ENCODE measurements around the gene MRPL4. TPM values are rescaled to one million over a fixed set of nuclear protein-coding genes. Genes with fewer than 3 reads are reported as not detected.

MRPL4 gene
- total RNA-seq, 1 donor from 2014 or later = 55.0 TPM

- TF ChIP-seq POLR2A (IDR thresholded peaks at IDR 0.05) = no peak
- Histone ChIP-seq H3K27me3 (no peaks in the 10 kb centered on the region), H3K4me1 (peaks cover 39% of the 10 kb centered on the region), H3K9me3 (no peaks in the 10 kb centered on the region), H3K4me3 (no peak overlapping the region), H3K27ac (no peak overlapping the region), H3K36me3 (peaks cover 0 to 14% of the 10 kb centered on the region in 2 donors)
- intact Hi-C loops (cut with DNase I) = no loop called here
- DNase-seq (ENCODE audit: extremely low spot score in 2 of 2) = no peak
These were observed 28.4 kb upstream of the MRPL4 start for GRCh38 chr19:10223488-10224213.

GRCh38 chr19:10224337-10224736 is 27.7 kb upstream of the MRPL4 start:
- peak overlapping the region; percentile 96 for H3K27ac ChIP-seq
- DNase-seq (ENCODE audit: extremely low spot score in 2 of 2) = no peak

DNA sequence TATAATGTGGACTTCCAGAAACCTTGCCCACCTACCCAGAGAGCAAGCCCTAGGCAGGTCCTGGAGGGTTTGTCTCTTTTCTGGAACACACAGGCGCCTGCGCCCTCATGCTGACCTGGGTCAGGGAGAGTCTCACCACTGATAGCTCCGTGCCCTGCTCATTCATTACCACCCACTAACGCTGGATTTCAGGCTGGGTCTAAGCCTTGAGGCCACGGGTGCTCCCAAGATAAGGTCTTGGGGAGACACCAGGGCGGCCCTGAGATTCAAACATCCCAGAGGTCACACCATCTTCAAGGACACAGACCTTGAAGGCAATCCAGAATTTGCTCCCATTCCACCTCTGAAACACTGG is 26.0 kb upstream of the MRPL4 start:
- Histone ChIP-seq H3K36me3 (peaks cover 0 to 14% of the 10 kb centered on the region in 2 donors), H3K27me3 (no peaks in the 10 kb centered on the region), H3K4me1 (peaks cover 56% of the 10 kb centered on the region), H3K9me3 (no peaks in the 10 kb centered on the region), H3K4me3 (no peak overlapping the region), H3K27ac (peak overlapping the region; percentile 96)
- no peak for DNase-seq (ENCODE audit: extremely low spot score in 2 of 2)
- intact Hi-C loops (cut with DNase I) = no loop called here
- no peak for TF ChIP-seq POLR2AphosphoS5 (IDR thresholded peaks at IDR 0.05; ENCODE audit: insufficient read depth in 1 of 2, low read depth in 1 of 2)

More at GRCh38 chr19:10224337-10224736, 27.7 kb upstream of the MRPL4 start:
- Histone ChIP-seq H3K27me3 (no peaks in the 10 kb centered on the region), H3K9me3 (no peaks in the 10 kb centered on the region), H3K36me3 (peaks cover 0 to 14% of the 10 kb centered on the region in 2 donors), H3K4me3 (no peak overlapping the region), H3K4me1 (peaks cover 44% of the 10 kb centered on the region)
- TF ChIP-seq POLR2AphosphoS5 (IDR thresholded peaks at IDR 0.05; ENCODE audit: insufficient read depth in 1 of 2, low read depth in 1 of 2) (no peak), POLR2A (IDR thresholded peaks at IDR 0.05) (no peak), CTCF (IDR thresholded peaks at IDR 0.05) (no peak)
- intact Hi-C loops (cut with DNase I) = no loop called here

- Histone ChIP-seq H3K4me3 (peak overlapping the region; percentile 2 to 40), H3K36me3 (peaks cover 0 to 14% of the 10 kb centered on the region in 2 donors), H3K27me3 (no peaks in the 10 kb centered on the region), H3K4me1 (peaks cover 60% of the 10 kb centered on the region), H3K27ac (peak overlapping the region; percentile 96), H3K9me3 (no peaks in the 10 kb centered on the region)
- intact Hi-C loops (cut with DNase I) = no loop called here
- peak; percentile 81 to 98 for TF ChIP-seq POLR2AphosphoS5 (IDR thresholded peaks at IDR 0.05; ENCODE audit: insufficient read depth in 1 of 2, low read depth in 1 of 2)
- TF ChIP-seq CTCF (IDR thresholded peaks at IDR 0.05) = no peak
- DNase-seq (ENCODE audit: extremely low spot score in 2 of 2) = peak in 1 of 2 donors; percentile 99
These were observed 25.5 kb upstream of the MRPL4 start for GRCh38 chr19:10226376-10227025.

DNA sequence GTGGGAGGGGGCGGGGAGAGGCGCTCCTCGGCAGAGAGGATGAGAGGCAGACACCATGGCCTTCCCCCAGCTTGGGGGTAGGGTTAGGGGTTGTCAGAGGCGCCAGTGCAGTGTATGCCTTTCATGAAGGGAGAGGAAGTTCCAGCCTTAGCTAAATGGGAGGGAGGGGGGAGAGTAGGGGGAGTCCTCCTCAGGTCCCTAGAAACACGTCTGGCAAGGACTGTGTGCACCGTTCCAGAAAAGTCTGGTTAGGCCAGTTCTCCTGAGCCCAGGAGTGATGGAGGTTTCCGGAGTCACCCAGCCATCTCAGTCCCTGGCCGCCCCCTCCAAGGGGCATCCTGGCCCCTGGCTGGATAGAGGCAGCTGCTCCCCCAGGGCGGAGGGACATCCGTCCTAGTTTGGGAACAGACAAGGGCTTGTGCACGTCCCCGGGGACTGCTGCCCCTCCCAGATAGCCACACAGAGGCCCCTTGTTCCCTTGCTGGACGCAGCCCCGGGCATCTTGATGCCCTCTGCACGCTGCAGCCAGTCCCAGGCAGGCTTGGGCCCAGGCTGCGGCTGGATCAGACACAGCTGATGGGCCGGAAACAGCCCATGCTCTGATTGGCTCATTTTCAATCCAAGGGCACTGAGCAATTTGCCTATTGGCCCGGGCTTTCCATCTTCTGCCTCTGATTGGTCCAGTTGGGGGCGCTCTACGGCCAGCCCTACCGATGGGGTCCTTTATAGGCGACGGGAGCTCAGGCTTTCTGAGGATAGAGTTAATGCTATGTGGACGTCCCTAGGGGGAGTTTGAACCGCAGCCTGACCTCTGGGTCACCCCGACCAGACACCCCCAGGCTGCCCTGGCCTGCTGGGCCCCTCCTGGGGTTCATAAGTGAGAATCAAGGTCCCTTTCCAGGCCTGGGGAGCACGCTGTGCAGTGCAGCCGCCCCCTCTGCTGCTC is 24.7 kb upstream of the MRPL4 start:
- no peaks in the 10 kb centered on the region for H3K27me3 ChIP-seq
- peaks cover 63% of the 10 kb centered on the region for H3K4me1 ChIP-seq
- DNase-seq (ENCODE audit: extremely low spot score in 2 of 2) = no peak
- intact Hi-C loops (cut with DNase I) = no loop called here
- H3K36me3 ChIP-seq = peaks cover 0 to 14% of the 10 kb centered on the region in 2 donors
- no peaks in the 10 kb centered on the region for H3K9me3 ChIP-seq
- TF ChIP-seq POLR2AphosphoS5 (IDR thresholded peaks at IDR 0.05; ENCODE audit: insufficient read depth in 1 of 2, low read depth in 1 of 2) (peak in 1 of 2 donors; percentile 54), POLR2A (IDR thresholded peaks at IDR 0.05) (peak in 1 of 2 donors; percentile 14), CTCF (IDR thresholded peaks at IDR 0.05) (no peak)
- H3K27ac ChIP-seq = peak overlapping the region; percentile 96
- peak overlapping the region; percentile 2 to 40 for H3K4me3 ChIP-seq
